ENCODE results near the gene GTF3C6.

GRCh38 chr6:110979565-110980101 lies 21.1 kb downstream of the GTF3C6 start:
- no peak for TF ChIP-seq GATA2 (IDR thresholded peaks at IDR 0.05; ENCODE audit: low read depth, low read length)
- no peak for TF ChIP-seq GATA3 (IDR thresholded peaks at IDR 0.05; ENCODE audit: low read depth, low read length)
